HEK293 (cell line): Measurements from ENCODE around the gene WDR91.

Experiments used
- CTCF ChIA-PET: fragments of 350-600 bp; formaldehyde crosslinking; extraction: SDS; loops from one replicate; lab custom pipeline; 2021; ENCODE audit warnings: antibody characterized with exemption; lab: Yijun Ruan, JAX
- POLR2A ChIA-PET: fragments of 300-600 bp; formaldehyde crosslinking; extraction: SDS; loops from one replicate; lab custom pipeline; 2020; ENCODE audit warnings: antibody characterized with exemption, inconsistent platforms; lab: Yijun Ruan, JAX
- H3K27ac ChIP-seq: fragments of 200-500 bp; sonication (Bioruptor generic); 2 replicates; pipeline ENCODE4 v1.5.1; 2014; ENCODE audit warnings: low read depth, low read length, control low read depth, inconsistent platforms; ENCODE audit errors: extremely low read depth
- H3K36me3 ChIP-seq, 2 experiments: fragments of 200-500 bp in 1 of 2; sonication (Bioruptor generic) in 1 of 2; 1 replicate in 1 of 2; 2 replicates in 1 of 2; pipeline ENCODE4 v1.5.1; 2014 to 2017; ENCODE audit warnings: inconsistent platforms in 2 of 2, low read length in 2 of 2; ENCODE audit not compliant: control insufficient read depth in 2 of 2, insufficient read depth in 1 of 2
- H3K4me1 ChIP-seq: fragments of 200-500 bp; sonication (Bioruptor generic); 2 replicates; pipeline ENCODE4 v1.5.1; 2014; ENCODE audit warnings: mild to moderate bottlenecking, low read length, inconsistent platforms; ENCODE audit not compliant: control insufficient read depth, insufficient read depth
- H3K4me3 ChIP-seq: 2 replicates; pipeline ENCODE4 v1.5.1; 2011; ENCODE audit warnings: low read depth, mild to moderate bottlenecking, control low read depth, low read length, moderate library complexity
- H3K9me3 ChIP-seq: fragments of 200-500 bp; sonication (Bioruptor generic); 2 replicates; pipeline ENCODE4 v1.5.1; 2014; ENCODE audit warnings: low read depth, low read length, inconsistent platforms; ENCODE audit not compliant: control insufficient read depth, insufficient read depth
- FEZF1 ChIP-seq: fragments of 450-650 bp; formaldehyde crosslinking; IDR thresholded peaks from 2 replicates; pipeline ENCODE4 v1.5.1; 2016; ENCODE audit warnings: missing biosample characterization, missing genetic modification characterization
- GLI4 ChIP-seq: fragments of 450-650 bp; formaldehyde crosslinking; IDR thresholded peaks from 2 replicates; pipeline ENCODE4 v1.5.1; 2016; ENCODE audit warnings: missing biosample characterization, missing genetic modification characterization
- RBAK ChIP-seq: fragments of 450-650 bp; formaldehyde crosslinking; IDR thresholded peaks from 2 replicates; pipeline ENCODE4 v1.5.1; 2016; ENCODE audit warnings: missing biosample characterization, missing genetic modification characterization
- YY2 ChIP-seq: fragments of 450-650 bp; formaldehyde crosslinking; IDR thresholded peaks from 2 replicates; pipeline ENCODE4 v1.5.1; 2016; ENCODE audit warnings: missing biosample characterization, missing genetic modification characterization
- ZEB2 ChIP-seq: fragments of 450-650 bp; formaldehyde crosslinking; IDR thresholded peaks from 2 replicates; pipeline ENCODE4 v1.5.1; 2016; ENCODE audit warnings: missing biosample characterization, missing genetic modification characterization
- ZNF16 ChIP-seq: fragments of 450-650 bp; formaldehyde crosslinking; IDR thresholded peaks from 2 replicates; pipeline ENCODE4 v1.5.1; 2016; ENCODE audit warnings: low read depth, missing biosample characterization, missing genetic modification characterization
- ZNF2 ChIP-seq: fragments of 450-650 bp; formaldehyde crosslinking; IDR thresholded peaks from 2 replicates; pipeline ENCODE4 v1.5.1; 2016; ENCODE audit warnings: missing biosample characterization, missing genetic modification characterization
- ZNF248 ChIP-seq: fragments of 450-650 bp; formaldehyde crosslinking; IDR thresholded peaks from 2 replicates; pipeline ENCODE4 v1.5.1; 2017; ENCODE audit warnings: missing biosample characterization, missing genetic modification characterization
- ZNF510 ChIP-seq: fragments of 450-650 bp; formaldehyde crosslinking; IDR thresholded peaks from 2 replicates; pipeline ENCODE4 v1.5.1; 2018; ENCODE audit warnings: mild to moderate bottlenecking, missing genetic modification characterization, missing biosample characterization; ENCODE audit not compliant: insufficient replicate concordance
- ZNF521 ChIP-seq: fragments of 450-650 bp; formaldehyde crosslinking; IDR thresholded peaks from 2 replicates; pipeline ENCODE4 v1.5.1; 2017; ENCODE audit warnings: missing biosample characterization, mild to moderate bottlenecking, missing genetic modification characterization
- ZNF701 ChIP-seq: fragments of 450-650 bp; formaldehyde crosslinking; IDR thresholded peaks from 2 replicates; pipeline ENCODE4 v1.5.1; 2016; ENCODE audit warnings: missing biosample characterization, missing genetic modification characterization
- ZNF747 ChIP-seq: fragments of 450-650 bp; formaldehyde crosslinking; IDR thresholded peaks from 2 replicates; pipeline ENCODE4 v1.5.1; 2016; ENCODE audit warnings: missing biosample characterization, missing genetic modification characterization
- ZNF791 ChIP-seq: fragments of 450-650 bp; formaldehyde crosslinking; IDR thresholded peaks from 2 replicates; pipeline ENCODE4 v1.5.1; 2016; ENCODE audit warnings: missing biosample characterization, missing genetic modification characterization
- ZNF830 ChIP-seq: fragments of 450-650 bp; IDR thresholded peaks from 2 replicates; pipeline ENCODE4 v1.5.0; 2018; ENCODE audit warnings: missing biosample characterization, missing genetic modification characterization, low read depth, mild to moderate bottlenecking, moderate library complexity
- ZSCAN30 ChIP-seq: fragments of 450-650 bp; IDR thresholded peaks from 2 replicates; pipeline ENCODE4 v1.5.1; 2018; ENCODE audit warnings: missing biosample characterization, mild to moderate bottlenecking, missing genetic modification characterization, moderate library complexity
- TF ChIP-seq, protein P1 (sequence below): fragments of 450-650 bp; formaldehyde crosslinking; IDR thresholded peaks from 2 replicates; pipeline ENCODE4 v1.5.1; 2016; ENCODE audit warnings: missing biosample characterization, missing genetic modification characterization
- TF ChIP-seq, protein P2 (sequence below): fragments of 450-650 bp; formaldehyde crosslinking; IDR thresholded peaks from 2 replicates; pipeline ENCODE4 v1.5.1; 2016; ENCODE audit warnings: missing biosample characterization, missing genetic modification characterization
- TF ChIP-seq, protein P3 (sequence below): fragments of 450-650 bp; formaldehyde crosslinking; IDR thresholded peaks from 2 replicates; pipeline ENCODE4 v1.5.1; 2016; ENCODE audit warnings: missing biosample characterization, missing genetic modification characterization
- TF ChIP-seq, protein P4 (sequence below): fragments of 450-650 bp; formaldehyde crosslinking; IDR thresholded peaks from 2 replicates; pipeline ENCODE4 v1.5.1; 2016; ENCODE audit warnings: missing biosample characterization, missing genetic modification characterization
- TF ChIP-seq, protein P5 (sequence below): fragments of 450-650 bp; formaldehyde crosslinking; IDR thresholded peaks from 2 replicates; pipeline ENCODE4 v1.5.1; 2016; ENCODE audit warnings: missing biosample characterization, missing genetic modification characterization

Gene WDR91

DNA sequence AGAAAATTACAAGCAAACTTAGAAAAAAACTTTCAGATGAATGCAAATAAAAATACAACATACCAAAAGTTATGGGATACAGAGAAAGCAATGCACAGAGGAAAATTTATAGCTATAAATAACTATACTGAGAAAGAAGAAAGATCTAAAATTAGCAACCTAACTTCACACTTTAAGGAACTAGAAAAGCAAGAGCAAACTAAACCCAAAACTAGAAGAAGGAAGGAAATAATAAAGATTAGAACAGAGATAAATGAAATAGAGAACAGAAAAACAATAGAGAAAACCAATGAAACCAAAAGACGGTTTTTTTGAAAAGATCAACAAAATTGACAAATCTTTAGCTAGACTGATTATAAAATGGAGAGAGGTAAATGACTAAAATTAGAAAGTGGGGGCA, 12.7 kb upstream of the WDR91 start (continued):
- TF ChIP-seq, protein P1, sequence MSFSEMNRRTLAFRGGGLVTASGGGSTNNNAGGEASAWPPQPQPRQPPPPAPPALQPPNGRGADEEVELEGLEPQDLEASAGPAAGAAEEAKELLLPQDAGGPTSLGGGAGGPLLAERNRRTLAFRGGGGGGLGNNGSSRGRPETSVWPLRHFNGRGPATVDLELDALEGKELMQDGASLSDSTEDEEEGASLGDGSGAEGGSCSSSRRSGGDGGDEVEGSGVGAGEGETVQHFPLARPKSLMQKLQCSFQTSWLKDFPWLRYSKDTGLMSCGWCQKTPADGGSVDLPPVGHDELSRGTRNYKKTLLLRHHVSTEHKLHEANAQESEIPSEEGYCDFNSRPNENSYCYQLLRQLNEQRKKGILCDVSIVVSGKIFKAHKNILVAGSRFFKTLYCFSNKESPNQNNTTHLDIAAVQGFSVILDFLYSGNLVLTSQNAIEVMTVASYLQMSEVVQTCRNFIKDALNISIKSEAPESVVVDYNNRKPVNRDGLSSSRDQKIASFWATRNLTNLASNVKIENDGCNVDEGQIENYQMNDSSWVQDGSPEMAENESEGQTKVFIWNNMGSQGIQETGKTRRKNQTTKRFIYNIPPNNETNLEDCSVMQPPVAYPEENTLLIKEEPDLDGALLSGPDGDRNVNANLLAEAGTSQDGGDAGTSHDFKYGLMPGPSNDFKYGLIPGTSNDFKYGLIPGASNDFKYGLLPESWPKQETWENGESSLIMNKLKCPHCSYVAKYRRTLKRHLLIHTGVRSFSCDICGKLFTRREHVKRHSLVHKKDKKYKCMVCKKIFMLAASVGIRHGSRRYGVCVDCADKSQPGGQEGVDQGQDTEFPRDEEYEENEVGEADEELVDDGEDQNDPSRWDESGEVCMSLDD (tag by site-specific recombination), result no peak
- TF ChIP-seq ZNF16 (tag by site-specific recombination) (no peak), ZNF521 (tag by site-specific recombination) (no peak), ZSCAN30 (tag by site-specific recombination) (no peak), RBAK (tag by site-specific recombination) (no peak), ZNF701 (tag by site-specific recombination) (no peak), YY2 (tag by site-specific recombination) (no peak), GLI4 (tag by site-specific recombination) (no peak)
- TF ChIP-seq, protein P2, sequence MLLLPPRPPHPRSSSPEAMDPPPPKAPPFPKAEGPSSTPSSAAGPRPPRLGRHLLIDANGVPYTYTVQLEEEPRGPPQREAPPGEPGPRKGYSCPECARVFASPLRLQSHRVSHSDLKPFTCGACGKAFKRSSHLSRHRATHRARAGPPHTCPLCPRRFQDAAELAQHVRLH (tag by site-specific recombination), result no peak
- TF ChIP-seq, protein P3, sequence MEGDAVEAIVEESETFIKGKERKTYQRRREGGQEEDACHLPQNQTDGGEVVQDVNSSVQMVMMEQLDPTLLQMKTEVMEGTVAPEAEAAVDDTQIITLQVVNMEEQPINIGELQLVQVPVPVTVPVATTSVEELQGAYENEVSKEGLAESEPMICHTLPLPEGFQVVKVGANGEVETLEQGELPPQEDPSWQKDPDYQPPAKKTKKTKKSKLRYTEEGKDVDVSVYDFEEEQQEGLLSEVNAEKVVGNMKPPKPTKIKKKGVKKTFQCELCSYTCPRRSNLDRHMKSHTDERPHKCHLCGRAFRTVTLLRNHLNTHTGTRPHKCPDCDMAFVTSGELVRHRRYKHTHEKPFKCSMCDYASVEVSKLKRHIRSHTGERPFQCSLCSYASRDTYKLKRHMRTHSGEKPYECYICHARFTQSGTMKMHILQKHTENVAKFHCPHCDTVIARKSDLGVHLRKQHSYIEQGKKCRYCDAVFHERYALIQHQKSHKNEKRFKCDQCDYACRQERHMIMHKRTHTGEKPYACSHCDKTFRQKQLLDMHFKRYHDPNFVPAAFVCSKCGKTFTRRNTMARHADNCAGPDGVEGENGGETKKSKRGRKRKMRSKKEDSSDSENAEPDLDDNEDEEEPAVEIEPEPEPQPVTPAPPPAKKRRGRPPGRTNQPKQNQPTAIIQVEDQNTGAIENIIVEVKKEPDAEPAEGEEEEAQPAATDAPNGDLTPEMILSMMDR (tag by site-specific recombination), result no peak

DNA sequence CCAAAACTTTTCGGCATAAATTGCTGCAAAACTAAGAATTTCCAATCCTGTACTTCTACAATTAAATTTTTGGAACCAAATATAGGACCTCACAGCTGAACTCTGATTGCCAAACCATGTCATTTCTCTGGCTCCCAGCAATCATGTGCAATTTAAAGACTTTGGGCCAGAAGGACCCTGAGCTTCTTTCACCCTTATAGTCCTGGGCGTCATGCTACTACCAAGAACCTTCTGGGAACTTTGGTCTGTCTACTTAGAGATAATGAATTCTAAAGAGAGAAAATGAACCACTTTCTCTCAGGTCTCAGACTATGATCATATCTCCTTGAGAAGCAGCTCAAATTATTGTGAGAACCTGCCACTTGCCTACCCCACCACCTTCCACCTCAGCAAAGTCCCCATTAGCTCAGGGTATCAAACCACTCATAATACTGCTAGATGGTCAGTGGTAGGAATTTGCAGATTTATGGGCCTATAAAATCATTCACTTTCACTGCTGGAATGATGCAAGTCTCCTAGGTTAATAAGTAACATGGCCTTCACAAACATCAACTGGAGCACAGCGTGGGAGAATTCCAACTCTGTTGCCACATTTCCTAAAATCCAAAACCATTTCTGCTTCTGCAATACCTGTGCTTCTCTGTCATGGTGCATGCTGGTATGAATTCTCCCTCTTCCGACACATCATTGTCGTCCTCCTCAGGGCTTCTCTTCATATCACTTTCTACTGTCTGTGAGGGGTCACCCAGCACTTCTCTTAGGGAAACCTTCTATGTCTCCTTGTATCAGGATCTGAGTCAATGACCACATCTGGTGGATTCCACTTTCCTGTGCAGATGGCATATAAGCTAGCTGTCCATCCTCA, 6.6 kb upstream of the WDR91 start:
- no peaks in the 10 kb centered on the region for H3K9me3 ChIP-seq
- TF ChIP-seq FEZF1 (peak; percentile 50; the same call in 1 of the 2 replicates), ZNF791 (tag by site-specific recombination) (no peak), ZNF248 (tag by site-specific recombination) (no peak), ZEB2 (no peak), ZNF830 (tag by site-specific recombination) (no peak), ZNF2 (tag by site-specific recombination) (no peak)
- POLR2A ChIA-PET, result interaction anchor here (0.7 kb wide), 1 partner anchor 15 kb away, joined by 4 read pairs; no protein-coding TSS in a partner anchor
- CTCF ChIA-PET, result interaction anchor here (0.7 to 1.0 kb wide), 3 partner anchors 19 to 56 kb away, joined by 3 to 6 read pairs (median 3); no protein-coding TSS in a partner anchor
- no peaks in the 10 kb centered on the region for H3K4me1 ChIP-seq
- H3K36me3 ChIP-seq, result no peaks in the 10 kb centered on the region
- no peak overlapping the region for H3K27ac ChIP-seq
- no peak overlapping the region for H3K4me3 ChIP-seq

DNA sequence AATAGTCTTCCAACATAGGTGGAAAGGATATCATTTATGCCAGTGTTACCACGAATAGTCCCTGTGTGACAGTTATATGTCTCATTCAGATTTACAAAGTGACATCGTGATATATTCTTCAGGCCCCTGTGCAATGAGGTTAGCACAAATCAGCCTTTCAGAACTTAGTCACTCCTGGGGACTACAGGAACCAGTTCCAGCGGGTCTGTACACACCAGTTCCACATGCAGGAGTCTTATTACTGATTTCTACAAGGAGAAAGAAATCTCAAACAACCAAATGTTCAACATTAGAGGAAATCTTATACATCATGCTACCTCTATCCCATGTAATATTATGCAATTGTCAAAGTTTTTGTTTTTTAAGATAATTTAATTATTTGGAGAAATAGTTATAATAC, 4.4 kb upstream of the WDR91 start:
- Histone ChIP-seq H3K4me1 (no peaks in the 10 kb centered on the region), H3K27ac (no peak overlapping the region), H3K9me3 (no peaks in the 10 kb centered on the region), H3K36me3 (no peaks in the 10 kb centered on the region), H3K4me3 (no peak overlapping the region)
- CTCF ChIA-PET, result no interaction called here
- POLR2A ChIA-PET, result no interaction called here
- TF ChIP-seq, protein P4, sequence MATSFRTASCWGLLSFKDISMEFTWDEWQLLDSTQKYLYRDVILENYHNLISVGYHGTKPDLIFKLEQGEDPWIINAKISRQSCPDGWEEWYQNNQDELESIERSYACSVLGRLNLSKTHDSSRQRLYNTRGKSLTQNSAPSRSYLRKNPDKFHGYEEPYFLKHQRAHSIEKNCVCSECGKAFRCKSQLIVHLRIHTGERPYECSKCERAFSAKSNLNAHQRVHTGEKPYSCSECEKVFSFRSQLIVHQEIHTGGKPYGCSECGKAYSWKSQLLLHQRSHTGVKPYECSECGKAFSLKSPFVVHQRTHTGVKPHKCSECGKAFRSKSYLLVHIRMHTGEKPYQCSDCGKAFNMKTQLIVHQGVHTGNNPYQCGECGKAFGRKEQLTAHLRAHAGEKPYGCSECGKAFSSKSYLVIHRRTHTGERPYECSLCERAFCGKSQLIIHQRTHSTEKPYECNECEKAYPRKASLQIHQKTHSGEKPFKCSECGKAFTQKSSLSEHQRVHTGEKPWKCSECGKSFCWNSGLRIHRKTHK (tag by site-specific recombination), result no peak
- TF ChIP-seq, protein P5, sequence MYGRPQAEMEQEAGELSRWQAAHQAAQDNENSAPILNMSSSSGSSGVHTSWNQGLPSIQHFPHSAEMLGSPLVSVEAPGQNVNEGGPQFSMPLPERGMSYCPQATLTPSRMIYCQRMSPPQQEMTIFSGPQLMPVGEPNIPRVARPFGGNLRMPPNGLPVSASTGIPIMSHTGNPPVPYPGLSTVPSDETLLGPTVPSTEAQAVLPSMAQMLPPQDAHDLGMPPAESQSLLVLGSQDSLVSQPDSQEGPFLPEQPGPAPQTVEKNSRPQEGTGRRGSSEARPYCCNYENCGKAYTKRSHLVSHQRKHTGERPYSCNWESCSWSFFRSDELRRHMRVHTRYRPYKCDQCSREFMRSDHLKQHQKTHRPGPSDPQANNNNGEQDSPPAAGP, result no peak
- no peak for TF ChIP-seq ZNF747 (tag by site-specific recombination)
- TF ChIP-seq ZNF510, result no peak
